Breast epithelium (tissue), 3 donors: ENCODE data around the gene DUSP23.

Source experiments
- CTCF ChIP-seq, 3 donors: fragments of 450-650 bp; IDR thresholded peaks; one replicate each; pipeline ENCODE4 v1.5.1; 2016 to 2017; ENCODE audit warnings: antibody characterized with exemption in 3 of 3, mild to moderate bottlenecking in 3 of 3, moderate library complexity in 3 of 3
- POLR2A ChIP-seq: fragments of 450-650 bp; IDR thresholded peaks from one replicate; pipeline ENCODE4 v1.6.1; 2016; ENCODE audit warnings: antibody characterized with exemption, mild to moderate bottlenecking, moderate library complexity

DNA sequence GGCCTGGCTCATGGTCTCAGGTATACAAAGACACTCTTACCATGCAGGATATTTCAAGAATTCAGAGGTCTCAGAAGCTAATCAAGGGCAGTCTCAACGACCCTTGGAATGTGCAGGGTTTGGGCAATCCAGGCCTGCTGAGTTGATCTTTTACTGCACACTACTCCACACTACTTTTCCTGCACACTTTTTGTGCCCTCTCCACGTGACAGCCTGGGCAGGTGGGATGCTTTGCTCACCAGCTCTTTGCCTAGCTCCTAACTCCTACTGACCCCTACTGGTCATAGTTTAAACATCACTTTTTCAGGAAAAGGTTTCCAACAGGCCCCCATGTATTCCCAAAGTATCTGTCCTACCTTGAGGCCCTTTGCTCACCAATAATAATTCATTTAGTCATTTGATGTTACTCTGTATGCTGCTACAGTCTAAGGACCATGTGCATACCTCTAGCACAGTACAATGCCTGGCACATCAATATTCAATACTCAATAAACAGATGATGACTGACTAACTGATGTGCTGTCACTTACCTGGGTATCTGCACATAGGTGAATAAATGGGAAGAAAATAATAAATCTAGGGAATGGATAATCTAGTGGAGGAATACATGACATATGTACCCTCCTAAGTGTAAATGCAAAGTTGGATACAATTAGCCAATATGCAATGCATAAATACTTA is 9.6 kb downstream of the DUSP23 start:
- TF ChIP-seq POLR2A (no peak), CTCF (IDR thresholded peaks at IDR 0.05) (peak; percentile 16 to 46 (median 21))
